ENCODE results near the gene CAMK1G.

Gene CAMK1G

GRCh38 chr1:209586221-209586740, 2.8 kb downstream of the CAMK1G start:
- no peak for DNase-seq (ENCODE audit: low read depth)
- no peak for TF ChIP-seq CTCF (IDR thresholded peaks at IDR 0.05; ENCODE audit: low read depth, low read length, missing control alignments)
- no peak overlapping the region for H3K4me3 ChIP-seq (ENCODE audit: low read depth, low read length)

GRCh38 chr1:209587789-209588188, 4.3 kb downstream of the CAMK1G start:
- TF ChIP-seq CTCF (IDR thresholded peaks at IDR 0.05; ENCODE audit: low read depth, low read length, missing control alignments) = no peak
- DNase-seq (ENCODE audit: low read depth) = no peak

GRCh38 chr1:209589440-209589839, 5.9 kb downstream of the CAMK1G start:
- no peak overlapping the region for H3K4me3 ChIP-seq (ENCODE audit: low read depth, low read length)
- no peak for DNase-seq (ENCODE audit: low read depth)

More at GRCh38 chr1:209587789-209588188, 4.3 kb downstream of the CAMK1G start:
- no peak overlapping the region for H3K4me3 ChIP-seq (ENCODE audit: low read depth, low read length)

GRCh38 chr1:209589863-209590262, 6.3 kb downstream of the CAMK1G start:
- no peak for TF ChIP-seq CTCF (IDR thresholded peaks at IDR 0.05; ENCODE audit: low read depth, low read length, missing control alignments)
- no peak for DNase-seq (ENCODE audit: low read depth)
- H3K4me3 ChIP-seq (ENCODE audit: low read depth, low read length) = no peak overlapping the region

More at GRCh38 chr1:209589440-209589839, 5.9 kb downstream of the CAMK1G start:
- no peak for TF ChIP-seq CTCF (IDR thresholded peaks at IDR 0.05; ENCODE audit: low read depth, low read length, missing control alignments)

- no peak for DNase-seq (ENCODE audit: low read depth)
- H3K4me3 ChIP-seq (ENCODE audit: low read depth, low read length) = no peak overlapping the region
- no peak for TF ChIP-seq CTCF (IDR thresholded peaks at IDR 0.05; ENCODE audit: low read depth, low read length, missing control alignments)
These were observed 6.9 kb downstream of the CAMK1G start for GRCh38 chr1:209590405-209590804.

GRCh38 chr1:209593747-209594146, 10.2 kb downstream of the CAMK1G start:
- no peak for TF ChIP-seq CTCF (IDR thresholded peaks at IDR 0.05; ENCODE audit: low read depth, low read length, missing control alignments)
- DNase-seq (ENCODE audit: low read depth) = no peak

GRCh38 chr1:209594440-209594839, 10.9 kb downstream of the CAMK1G start:
- no peak for TF ChIP-seq CTCF (IDR thresholded peaks at IDR 0.05; ENCODE audit: low read depth, low read length, missing control alignments)
- DNase-seq (ENCODE audit: low read depth) = no peak

More at GRCh38 chr1:209593747-209594146, 10.2 kb downstream of the CAMK1G start:
- H3K4me3 ChIP-seq (ENCODE audit: low read depth, low read length) = no peak overlapping the region

More at GRCh38 chr1:209594440-209594839, 10.9 kb downstream of the CAMK1G start:
- H3K4me3 ChIP-seq (ENCODE audit: low read depth, low read length) = no peak overlapping the region
